Measurements from ENCODE around the gene SEC14L2.
"Not testable (repeated sequence)": the region's sequence is repeated elsewhere in the genome, so short reads cannot be mapped to it uniquely, and the experiment has no call there.

The SEC14L2 gene

DNA sequence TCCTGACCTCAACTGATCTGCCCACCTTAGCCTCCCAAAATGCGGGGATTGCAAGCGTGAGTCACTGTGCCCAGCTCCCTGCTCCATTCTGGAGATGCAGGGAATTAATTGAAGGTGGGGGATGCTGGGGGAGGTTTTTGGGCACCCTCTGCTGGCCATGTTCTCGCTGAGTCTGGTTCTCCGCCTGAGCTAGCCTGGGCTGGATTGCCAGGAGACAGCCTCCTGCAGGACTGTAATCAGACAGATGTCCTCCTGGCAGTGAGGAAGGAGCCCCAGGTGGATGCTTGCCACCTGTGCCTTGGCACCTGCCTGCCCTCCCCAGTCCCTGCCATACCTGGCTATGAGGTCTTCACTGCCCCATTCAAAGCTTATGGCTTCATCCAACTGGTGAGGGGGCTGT lies 34.1 kb downstream of the SEC14L2 start:
- DNase-seq = no peak

DNA sequence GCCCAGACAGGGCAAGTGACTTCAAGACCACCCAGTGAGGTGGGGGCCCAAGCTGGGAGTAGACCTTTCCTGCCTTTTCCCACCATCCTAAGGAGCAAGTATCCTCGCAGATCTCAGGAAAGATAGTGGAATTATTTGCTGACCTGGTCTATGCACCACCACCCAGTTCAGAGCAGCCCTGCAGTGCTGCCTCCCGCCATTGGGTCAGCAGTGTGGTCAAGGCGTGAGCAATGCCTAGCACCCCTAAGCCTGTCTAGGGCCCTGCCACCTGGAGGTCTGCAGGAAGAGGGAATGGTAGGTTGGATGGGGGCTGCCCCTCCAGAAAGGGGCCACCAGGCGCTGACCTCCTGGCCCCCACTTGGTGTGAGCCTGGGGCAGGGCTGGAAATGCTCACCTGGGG lies 35.3 kb downstream of the SEC14L2 start:
- no peak for DNase-seq

DNA sequence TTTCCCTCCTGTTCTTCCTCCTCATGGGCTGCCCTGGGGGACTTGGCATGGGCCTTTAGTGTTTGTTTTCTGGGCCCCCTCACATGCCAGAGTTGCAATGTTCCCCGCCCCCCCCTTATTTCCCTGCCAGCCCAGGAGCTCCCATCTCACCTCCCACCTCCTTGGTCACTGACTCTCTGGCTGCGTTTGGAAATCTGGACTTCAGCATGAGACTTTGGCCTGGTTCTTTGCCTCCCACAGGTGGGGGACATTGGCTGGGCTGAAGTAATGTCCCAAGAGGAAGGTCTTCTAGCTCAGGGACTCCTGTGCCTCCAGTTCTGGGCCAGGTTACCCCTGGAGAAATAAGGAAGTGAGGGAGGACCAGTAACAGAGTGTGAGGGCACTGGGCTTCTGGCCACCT lies 35.7 kb downstream of the SEC14L2 start:
- DNase-seq = no peak

DNA sequence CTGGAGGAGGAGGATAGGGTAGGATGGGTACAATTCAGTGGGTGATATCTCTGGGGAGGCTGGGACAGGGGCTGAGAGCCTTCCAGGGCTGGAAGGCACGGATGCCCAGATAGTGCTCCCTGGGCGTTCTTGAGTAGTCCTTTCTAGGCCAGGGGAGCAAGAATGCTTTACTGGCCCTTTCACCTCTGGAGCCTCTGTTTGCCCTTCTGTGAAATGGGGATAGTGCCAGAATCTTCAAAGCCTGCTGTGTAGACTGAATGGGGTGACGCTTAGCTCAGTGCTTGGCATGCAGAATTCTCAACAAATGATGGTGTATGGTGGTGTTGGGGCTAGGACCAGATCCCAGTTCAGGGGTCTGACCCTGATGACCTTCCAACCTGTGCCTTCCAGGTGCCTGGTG lies 36.4 kb downstream of the SEC14L2 start:
- no peak for DNase-seq

DNA sequence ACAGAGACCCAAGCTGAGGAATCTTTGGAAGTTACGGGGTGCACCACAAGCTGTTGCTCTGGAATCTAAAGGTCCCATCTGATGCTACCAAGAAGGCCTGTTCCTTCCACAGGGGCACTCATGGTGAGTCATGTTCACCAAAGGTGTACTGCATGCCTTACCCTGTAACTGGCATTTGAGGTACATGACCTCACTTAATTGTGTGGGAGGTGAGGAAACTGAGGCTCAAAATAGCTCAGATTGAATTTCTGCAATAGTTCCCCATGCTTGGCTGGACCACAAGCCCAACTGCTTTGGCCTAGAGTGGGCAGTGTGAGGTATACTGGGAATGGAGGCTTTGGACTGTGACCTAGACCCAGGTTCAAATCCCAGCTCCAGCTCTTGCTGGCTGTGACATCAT lies 37.0 kb downstream of the SEC14L2 start:
- no peak for DNase-seq

DNA sequence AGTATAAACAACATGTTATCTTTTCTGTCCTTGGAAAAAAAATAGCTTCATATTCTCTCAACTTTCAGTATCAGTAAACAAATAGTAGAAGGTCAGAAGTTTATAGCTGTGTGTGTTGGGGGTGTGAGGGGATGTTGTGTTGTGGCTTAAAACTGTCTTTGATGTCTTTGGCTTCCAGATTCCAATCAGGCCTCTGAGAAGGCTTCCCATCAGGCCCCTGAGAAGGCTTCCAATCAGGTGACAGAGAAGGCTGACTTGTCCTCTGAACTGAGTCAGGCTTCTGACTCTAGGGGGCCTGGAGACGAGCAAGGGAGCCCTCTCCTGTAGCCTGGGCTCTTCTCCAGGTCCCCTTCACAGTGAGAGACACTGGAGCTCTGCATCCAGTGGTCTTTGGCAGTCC lies 38.0 kb downstream of the SEC14L2 start:
- DNase-seq = no peak

DNA sequence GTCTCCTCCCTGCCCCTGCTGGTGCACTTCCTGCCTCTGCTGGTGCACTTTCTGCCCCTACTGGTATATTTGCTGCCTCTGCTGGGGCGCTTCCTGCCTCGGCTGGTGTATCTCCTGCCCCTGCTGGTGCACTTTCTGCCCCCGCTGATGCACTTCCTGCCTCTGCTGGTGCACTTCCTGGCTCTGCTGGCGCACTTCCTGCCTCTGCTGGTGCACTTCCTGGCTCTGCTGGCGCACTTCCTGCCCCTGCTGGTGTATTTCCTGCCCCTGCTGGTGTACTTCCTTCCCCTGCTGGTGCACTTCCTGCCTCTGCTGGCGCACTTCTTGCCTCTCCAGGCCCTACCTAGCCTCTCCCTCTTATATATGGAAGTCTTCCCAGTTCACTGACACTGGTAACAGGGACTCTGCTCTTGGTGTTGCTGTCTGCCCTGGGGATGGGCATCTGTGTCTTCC lies 38.9 kb downstream of the SEC14L2 start:
- no peak for DNase-seq

DNA sequence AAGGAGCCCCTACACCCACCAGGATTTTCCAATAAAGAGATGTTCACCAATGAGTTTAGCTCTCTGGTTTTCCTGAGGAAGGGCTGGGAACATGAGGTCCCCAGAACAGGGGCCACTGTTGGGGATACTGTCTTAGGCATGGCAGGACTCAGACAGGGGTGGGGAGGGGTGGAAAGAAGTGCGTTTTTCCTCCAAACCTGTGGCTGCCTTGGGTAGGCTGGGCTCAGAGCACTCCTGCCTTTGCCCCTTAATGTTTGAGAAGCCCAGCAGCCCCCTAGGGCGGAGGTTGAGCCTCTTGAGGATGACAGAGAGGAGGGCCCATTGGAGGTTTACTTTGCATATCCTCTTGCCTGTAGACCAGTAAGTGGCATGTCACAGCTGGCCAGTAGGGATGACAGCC lies 39.4 kb downstream of the SEC14L2 start:
- DNase-seq = no peak

DNA sequence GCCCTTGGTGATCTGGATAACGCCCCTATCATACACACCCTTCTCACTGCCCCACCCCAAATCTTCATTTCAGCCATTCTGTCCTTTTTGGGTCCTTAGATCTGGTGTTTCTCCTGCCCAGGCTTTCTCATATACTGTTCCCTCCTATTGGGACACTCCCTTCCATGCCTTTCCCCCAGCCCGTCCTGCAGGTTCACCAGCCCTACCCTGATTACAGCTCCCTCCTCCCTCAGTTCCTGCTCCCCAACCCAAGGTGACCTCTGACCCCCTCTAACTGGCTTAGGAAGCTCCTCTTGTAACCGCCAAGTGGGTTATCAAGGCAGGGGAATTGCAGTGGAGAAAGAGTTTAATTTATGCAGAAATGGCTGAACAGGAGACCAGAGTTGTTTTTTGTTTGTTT lies 41.7 kb downstream of the SEC14L2 start:
- no peak for DNase-seq

DNA sequence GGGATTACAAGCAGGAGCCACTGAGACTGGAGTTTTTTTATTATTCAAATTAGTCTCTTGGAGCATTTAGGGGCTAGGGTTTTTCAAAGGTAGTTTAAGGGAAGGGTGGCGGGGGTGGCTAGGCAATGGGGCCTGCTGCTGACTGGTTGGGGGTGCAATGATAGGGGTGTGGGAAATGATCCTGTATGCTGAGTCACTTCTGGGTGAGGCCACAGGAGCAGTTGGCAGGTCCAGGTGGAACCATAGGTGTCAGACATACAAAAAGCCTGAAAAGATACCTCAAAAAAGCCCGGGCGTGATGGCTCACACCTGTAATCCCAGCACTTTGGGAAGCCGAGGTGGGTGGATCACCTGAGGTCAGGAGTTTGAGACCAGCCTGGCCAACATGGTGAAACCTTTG lies 42.4 kb downstream of the SEC14L2 start:
- DNase-seq = no peak

DNA sequence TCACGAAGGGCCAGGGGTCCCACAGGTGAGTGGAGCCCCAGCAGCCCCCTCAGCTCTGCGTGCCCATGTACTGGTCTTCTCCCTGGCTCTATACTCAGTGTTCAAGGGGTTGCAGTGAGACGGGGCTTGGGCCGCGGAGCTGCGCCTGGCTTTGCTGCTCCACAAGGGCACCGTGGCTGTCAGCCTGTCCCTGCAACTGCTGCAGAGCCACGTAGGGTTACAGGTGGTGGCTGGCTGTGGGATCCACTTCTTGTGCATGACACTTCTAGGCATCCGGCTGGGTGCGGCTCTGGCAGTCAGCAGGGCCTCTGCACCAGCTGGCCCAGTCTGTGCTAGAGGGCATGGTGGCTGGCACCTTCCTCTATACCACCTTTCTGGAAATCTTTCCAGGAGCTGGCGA lies 43.0 kb downstream of the SEC14L2 start:
- DNase-seq = no peak

DNA sequence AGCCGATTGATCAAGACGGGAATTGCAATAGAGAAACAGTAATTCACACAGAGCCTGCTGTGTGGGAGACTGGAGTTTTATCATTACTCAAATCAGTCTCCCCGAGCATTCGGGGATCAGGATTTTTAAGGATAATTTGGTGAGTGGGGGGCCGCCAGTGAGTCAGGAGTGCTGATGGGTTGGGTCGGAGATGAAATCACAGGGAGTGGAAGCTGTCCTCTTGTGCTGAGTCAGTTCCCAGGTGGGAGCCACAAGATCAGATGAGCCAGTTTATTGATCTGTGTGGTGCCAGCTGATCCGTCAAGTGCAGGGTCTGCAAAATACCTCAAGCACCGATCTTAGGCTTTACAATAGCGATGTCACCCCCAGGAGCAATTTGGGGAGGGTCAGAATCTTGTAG lies 44.3 kb downstream of the SEC14L2 start:
- no peak for DNase-seq

DNA sequence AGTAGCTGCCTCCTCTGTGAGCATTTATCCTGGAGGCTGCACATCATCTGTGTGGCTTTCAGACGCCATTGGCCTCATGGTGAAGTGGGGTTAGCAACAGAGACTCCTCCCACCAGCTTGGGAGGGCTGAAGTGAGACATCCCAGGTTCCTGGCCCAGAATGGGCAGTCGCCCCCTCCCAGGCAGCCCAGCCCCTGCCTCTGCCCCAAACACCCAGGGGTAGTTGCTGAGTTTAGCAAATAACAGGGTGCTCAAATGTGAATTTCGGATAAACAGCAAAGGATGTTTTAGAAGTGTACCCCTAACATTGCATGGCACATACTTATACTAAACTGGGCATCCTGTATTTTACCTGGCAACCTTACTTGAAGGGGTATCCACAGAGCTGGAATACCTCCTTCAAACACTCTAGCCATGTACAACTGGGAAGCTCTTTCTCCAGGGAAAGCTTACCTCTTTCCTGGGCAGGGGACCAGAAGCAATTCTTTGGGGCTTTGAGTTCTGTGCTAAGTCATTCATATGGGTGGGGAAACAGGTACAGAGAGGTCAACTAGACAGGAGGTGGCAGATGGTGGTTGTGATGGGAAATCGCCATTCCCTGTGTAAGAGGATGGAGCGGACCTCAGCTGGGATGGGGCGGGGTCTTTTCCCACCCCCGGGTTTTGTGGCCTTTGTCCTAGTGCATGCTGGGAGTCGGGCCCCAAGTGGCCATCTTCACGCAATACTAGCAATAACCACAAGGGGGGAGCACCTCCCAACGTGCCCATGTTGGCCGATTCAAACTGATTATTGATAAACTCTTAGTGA lies 48.0 kb downstream of the SEC14L2 start:
- no peak for DNase-seq

DNA sequence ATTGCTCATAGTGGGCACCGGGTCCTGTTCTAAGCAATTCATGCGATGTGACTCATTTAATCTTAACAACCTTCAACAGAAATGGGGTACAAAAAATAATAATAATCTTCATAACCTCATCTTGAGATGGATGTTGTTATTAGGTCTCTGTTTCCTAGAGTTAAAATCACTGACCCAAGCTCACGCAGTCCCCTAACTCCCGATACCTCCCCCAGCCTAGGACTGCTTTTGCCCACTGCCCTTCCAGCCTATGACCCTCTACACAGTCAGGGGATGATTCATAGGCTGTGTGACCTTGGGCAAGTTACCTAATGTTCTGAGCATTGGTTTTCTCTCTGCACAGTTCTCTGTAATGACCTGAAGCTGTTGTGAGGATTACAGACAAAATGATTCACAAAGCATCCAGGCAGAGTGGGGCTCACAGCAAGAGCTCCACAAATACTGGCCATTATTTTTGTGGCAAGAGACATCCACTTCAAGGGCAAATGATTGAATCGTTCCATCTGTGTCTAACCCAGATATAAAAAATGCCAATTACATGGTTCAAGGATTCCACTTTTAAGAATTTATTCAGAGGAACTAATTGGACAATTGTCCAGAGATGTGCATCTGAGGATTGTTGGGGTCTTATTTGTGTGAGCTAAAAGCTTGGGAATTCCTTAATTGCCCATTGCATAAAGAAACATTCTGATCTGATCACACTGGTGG lies 48.8 kb downstream of the SEC14L2 start:
- peak; percentile 8 for DNase-seq

DNA sequence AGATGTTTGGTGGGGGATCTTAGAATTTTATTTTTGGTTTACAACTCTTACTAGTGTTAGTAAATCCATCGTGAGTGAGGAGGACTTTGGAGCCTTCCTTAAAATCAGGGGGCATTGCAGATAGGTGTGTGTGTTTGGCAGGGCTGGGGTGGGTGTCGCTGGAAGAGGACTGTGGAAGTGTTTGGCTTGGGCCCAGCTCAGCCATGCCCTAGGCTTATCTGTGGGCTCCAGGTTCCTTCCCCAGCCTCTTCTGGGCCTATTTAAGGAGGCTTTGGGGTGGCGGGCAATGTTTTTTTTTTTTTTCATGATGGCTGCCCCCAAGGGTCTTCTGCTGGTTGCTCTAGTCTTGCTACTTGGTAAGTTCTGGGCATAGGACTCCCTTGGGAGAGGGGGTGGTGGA lies 50.8 kb downstream of the SEC14L2 start:
- no peak for DNase-seq

DNA sequence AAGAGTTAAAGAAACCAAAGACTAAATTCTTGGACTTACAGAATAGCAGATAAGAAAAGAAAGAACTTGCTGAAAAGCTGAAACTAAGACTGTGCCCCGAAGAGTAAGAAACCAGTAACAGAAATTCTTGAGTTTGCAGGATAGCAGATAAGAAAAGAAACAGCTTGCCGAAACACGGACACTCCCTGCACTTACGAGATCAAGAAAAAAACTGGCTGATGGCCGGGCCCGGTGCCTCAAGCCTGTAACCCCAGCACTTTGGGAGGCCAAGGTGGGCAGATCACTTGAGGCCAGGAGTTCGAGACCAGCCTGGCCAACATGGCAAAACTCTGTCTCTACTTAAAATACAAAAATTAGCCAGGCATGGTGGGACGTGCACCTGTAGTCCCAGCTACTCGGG lies 54.7 kb downstream of the SEC14L2 start:
- not testable (repeated sequence) for DNase-seq

DNA sequence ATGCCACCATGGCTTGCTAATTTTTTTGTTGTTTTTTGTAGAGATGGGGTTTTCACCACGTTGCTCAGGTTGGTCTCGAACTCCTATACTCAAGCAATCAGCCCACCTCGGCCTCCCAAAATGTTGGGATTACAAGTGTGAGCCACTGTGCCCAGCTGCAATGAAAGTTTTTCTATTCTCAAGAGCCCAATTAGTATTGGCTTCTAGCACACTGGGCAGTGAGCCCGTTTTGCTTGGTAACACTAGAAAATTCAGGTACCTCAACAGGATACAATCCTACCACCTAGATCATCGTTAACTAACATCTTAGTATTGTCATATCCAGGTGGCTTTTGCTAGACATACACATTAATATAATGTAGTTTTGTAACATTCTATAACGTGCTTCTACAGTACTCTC lies 56.0 kb downstream of the SEC14L2 start:
- DNase-seq = no peak

DNA sequence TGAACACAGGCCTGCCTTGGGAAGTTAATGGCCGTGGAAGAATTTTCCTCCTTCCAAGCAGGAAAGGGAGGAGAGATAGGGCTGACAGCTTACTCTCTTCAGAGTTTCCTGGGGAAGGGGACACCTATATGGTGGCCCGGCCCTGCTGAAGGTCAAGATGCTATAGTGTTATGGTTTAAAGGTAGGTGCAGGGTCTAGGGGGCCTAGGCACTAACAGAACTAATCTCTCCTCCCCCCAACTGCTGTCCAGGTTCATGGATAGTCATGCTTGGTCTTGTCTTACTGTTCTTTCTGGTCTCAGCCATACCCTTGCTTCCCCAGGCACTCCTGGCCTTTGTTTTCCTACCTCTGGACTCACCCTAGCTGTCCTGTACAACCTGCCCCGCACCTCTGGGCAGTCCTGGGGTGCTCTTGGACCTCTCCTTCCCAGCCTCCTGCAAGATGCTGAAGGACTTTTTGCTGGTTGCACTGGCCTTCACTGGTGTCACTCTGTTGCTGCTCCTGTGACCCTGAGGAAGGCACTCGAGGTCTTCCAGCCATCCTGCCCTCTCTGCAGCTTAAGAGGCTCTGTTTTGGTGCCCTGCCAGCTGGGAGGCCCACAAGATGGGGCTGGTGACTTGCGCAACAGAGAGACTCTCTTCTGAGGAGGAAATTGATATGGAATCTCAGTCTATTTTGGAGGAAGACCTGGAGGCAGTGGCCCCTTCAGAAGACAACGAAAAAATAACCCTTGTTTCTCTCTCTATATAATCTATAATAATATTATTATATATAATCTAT lies 57.1 kb downstream of the SEC14L2 start:
- DNase-seq = peak; percentile 5

DNA sequence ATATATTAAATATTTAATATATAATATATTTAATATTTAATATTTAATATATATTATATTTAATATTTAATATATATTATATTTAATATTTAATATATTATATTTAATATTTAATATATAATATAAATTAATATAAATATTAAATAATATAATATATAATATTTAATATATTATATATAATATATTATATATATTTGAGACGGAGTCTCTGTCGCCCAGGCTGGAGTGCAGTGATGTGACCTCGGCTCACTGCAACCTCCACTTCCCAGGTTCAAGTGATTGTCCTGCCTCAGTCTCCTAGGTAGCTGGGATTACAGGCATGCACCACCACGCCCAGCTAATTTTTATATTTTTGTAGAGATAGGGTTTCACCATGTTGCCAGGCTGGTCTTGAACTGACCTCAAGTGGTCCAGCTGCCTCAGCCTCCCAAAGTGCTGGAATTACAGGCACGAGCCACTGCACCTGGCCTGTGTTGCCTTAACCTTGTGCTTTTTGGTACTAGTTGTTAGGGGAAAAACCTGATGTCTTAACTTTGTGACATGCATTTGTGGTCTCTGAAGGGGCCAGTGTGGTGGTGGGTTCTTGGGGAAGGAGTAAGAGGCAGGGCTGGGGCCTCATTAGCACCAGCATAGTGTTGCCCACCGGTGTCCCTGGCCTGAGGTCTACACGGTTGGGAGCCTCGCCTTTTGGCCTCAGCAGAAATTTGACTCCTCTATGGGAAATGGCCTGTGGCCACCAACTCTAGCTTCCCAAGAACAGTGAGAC lies 58.4 kb downstream of the SEC14L2 start:
- no peak for DNase-seq

DNA sequence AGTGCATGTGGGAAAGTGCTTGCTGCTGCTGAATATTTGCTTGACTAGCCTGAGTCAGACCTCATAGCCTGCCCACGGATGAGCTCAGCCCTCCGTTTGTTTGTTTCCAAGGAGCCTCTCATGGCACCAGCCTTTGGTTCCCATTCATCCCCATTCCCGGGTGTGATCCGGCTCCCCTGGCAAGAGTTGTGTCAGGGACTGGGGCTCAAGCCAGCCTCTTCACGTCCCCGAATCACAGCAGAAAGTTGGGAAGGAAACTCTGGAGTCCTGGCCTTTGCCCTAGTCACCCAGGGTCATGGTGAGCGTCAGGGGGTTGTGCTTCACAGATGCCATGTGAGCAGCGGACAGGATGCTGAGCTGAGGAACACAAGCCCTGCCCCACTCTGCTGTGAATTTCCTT lies 61.2 kb downstream of the SEC14L2 start:
- no peak for DNase-seq

DNA sequence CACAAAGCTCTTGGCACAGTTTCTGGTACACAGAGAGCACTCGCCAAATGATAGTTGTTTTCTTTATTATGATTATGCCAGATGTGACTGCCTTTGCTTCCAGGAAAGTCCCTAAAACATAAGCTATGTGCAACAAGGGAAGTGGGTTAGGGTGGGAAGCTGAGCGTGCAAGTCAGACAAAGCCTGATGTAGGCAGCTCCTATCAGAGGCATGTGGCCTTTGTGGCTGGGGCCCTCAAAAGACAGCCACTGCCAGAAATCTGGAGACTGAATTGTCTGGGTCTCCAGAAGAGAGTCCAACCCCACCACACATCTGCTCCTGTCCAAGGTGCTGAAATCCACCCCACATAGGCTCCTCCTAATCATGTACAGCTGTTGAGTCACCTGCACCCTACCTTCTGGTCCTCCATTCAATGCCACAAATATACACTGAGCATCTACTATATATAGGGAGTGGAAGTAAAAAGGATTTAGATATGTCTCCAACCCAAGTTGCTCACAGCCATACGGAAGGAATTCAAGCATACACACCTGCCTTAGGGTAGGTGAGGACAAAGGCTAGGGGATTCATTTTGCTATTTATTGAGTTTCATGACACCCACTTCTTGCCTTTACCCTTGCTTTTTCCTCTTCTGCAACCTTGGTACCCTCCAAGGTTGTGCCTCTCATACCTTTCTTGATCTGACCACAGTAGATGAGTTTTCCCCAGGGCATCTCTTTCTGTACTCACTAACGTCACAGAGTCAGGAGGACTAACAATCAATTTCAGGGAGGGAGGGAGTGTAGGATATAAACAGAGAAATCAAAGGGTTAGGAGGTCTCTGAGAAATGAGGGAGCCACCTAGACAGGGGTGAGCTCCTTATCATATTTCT lies 62.6 kb downstream of the SEC14L2 start:
- DNase-seq = no peak

DNA sequence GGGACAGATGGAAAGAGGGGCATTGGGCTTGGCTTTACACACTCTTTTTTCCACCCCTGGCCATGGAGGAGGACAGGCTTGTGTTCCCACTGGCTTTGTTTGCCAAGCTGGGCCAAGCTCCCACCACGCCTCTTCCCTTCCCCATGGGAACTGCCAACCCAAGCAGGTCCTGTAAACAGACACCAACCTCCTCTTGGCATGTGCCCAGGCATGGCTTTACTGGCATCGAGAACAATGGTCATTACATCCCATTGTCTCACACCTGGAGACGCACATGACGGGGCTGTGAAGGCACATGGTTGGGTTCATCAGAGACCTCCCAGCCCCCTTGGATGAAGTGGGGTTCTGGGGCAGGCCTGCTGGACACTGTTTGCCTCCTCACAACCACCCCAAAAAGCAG lies 63.3 kb downstream of the SEC14L2 start:
- no peak for DNase-seq
